CD4-positive, CD25-positive, alpha-beta regulatory T cell (primary cell): Measurements from ENCODE around the gene ARHGEF19. TPM values are rescaled to one million over a fixed set of nuclear protein-coding genes. Genes with fewer than 3 reads are reported as not detected.
A peak's percentile ranks its signal among the peaks of the same experiment; 100 is the strongest.

Source experiments
- ATAC-seq, 2 donors: fragments of 150-1000 bp; cut with Tn5 transposase; one replicate each; pipeline ENCODE4 v1.10.0; 2021; ENCODE audit warnings: low read depth in 2 of 2, moderate number of reproducible peaks in 2 of 2, moderate library complexity in 1 of 2
- DNase-seq, 3 donors: peaks; one replicate each; pipeline versions ENCODE4 v3.0.0 to v3.0.0-alpha.2; 2012 to 2022; ENCODE audit warnings: mixed read lengths in 1 of 3
- H3K27ac ChIP-seq: one replicate; pipeline ENCODE4 v1.7.0; 2013; ENCODE audit warnings: mild to moderate bottlenecking, low read length; ENCODE audit not compliant: insufficient read depth, poor library complexity, severe bottlenecking
- H3K27me3 ChIP-seq: one replicate; pipeline ENCODE4 v1.7.0; 2013; ENCODE audit warnings: low read length; ENCODE audit not compliant: control insufficient read depth, insufficient read depth
- H3K36me3 ChIP-seq: one replicate; pipeline ENCODE4 v1.7.0; 2013; ENCODE audit warnings: mild to moderate bottlenecking, low read length, moderate library complexity; ENCODE audit not compliant: control insufficient read depth, insufficient read depth
- H3K4me1 ChIP-seq: 2 replicates; pipeline ENCODE4 v1.7.0; 2013; ENCODE audit warnings: mild to moderate bottlenecking, low read length; ENCODE audit not compliant: insufficient read depth, control insufficient read depth, poor library complexity, severe bottlenecking
- H3K4me3 ChIP-seq: one replicate; pipeline ENCODE4 v1.7.0; 2013; ENCODE audit warnings: low read depth, mild to moderate bottlenecking, low read length, moderate library complexity
- H3K9me3 ChIP-seq, 2 experiments: 1 replicate in 1 of 2; 2 replicates in 1 of 2; pipeline ENCODE4 v1.7.0; 2013; ENCODE audit warnings: low read length in 2 of 2, mild to moderate bottlenecking in 1 of 2, moderate library complexity in 1 of 2; ENCODE audit not compliant: control insufficient read depth in 2 of 2
- H3K27ac Mint-ChIP-seq, 3 donors: one replicate each; pipeline ENCODE4 v1.8.0; 2020 to 2022; ENCODE audit warnings: mild to moderate bottlenecking in 3 of 3, mixed read lengths in 3 of 3, moderate library complexity in 2 of 3
- H3K27me3 Mint-ChIP-seq: one replicate; pipeline ENCODE4 v1.8.0; 2022; ENCODE audit warnings: mild to moderate bottlenecking, mixed read lengths
- H3K36me3 Mint-ChIP-seq: one replicate; pipeline ENCODE4 v1.8.0; 2020; ENCODE audit warnings: mixed read lengths
- H3K4me1 Mint-ChIP-seq, 4 donors: one replicate each; pipeline ENCODE4 v1.8.0; 2020 to 2022; ENCODE audit warnings: mixed read lengths in 4 of 4, mild to moderate bottlenecking in 1 of 4
- H3K4me3 Mint-ChIP-seq, 4 donors: one replicate each; pipeline ENCODE4 v1.8.0; 2020 to 2022; ENCODE audit warnings: mild to moderate bottlenecking in 4 of 4, mixed read lengths in 4 of 4, moderate library complexity in 3 of 4
- H3K9me3 Mint-ChIP-seq, 7 donors: one replicate each; pipeline ENCODE4 v1.8.0; 2020 to 2022; ENCODE audit warnings: mixed read lengths in 7 of 7, mild to moderate bottlenecking in 3 of 7, moderate library complexity in 2 of 7
- polyA plus RNA-seq, 4 donors: library from polyadenylated mRNA; unstranded; fragments of 300-500 nt; fragmentation: Illumina TruSeq; gene quantifications; one replicate each; pipeline ENCODE4 v1.2.3, GENCODE V29; 2021
- total RNA-seq: library from RNA; stranded (reverse); gene quantifications from one replicate; pipeline ENCODE4 v1.2.3, GENCODE V29; 2022

Gene ARHGEF19
- total and polyA plus RNA-seq, 5 donors from 2014 or later, result 5.6 to 10.4 (median 8.2) TPM

GRCh38 chr1:16209847-16210407 is 2.5 kb downstream of the ARHGEF19 start:
- H3K27me3 Mint-ChIP-seq, result peaks cover 9% of the 10 kb centered on the region
- no peaks in the 10 kb centered on the region for H3K9me3 ChIP-seq
- H3K27ac ChIP-seq, result no peak overlapping the region
- H3K4me3 Mint-ChIP-seq, result peak overlapping the region in 2 of 4 donors; percentile 70 to 74
- no peaks in the 10 kb centered on the region for H3K9me3 Mint-ChIP-seq
- no peak for DNase-seq
- peaks cover 0 to 12% (median 6%) of the 10 kb centered on the region in 4 donors for H3K4me1 Mint-ChIP-seq
- no peaks in the 10 kb centered on the region for H3K36me3 Mint-ChIP-seq
- no peaks in the 10 kb centered on the region for H3K36me3 ChIP-seq
- H3K4me1 ChIP-seq, result peaks cover 14% of the 10 kb centered on the region
- no peak overlapping the region for H3K4me3 ChIP-seq
- ATAC-seq, result no peak
- peak overlapping the region in 1 of 3 donors; percentile 66 for H3K27ac Mint-ChIP-seq
- no peaks in the 10 kb centered on the region for H3K27me3 ChIP-seq

- Mint-ChIP-seq H3K4me3 (peak overlapping the region in 3 of 4 donors; percentile 52 to 74 (median 70)), H3K27me3 (peaks cover 9% of the 10 kb centered on the region), H3K9me3 (no peaks in the 10 kb centered on the region), H3K4me1 (peaks cover 0 to 16% (median 7%) of the 10 kb centered on the region in 4 donors), H3K27ac (peak overlapping the region in 1 of 3 donors; percentile 66), H3K36me3 (no peaks in the 10 kb centered on the region)
- H3K27me3 ChIP-seq, result no peaks in the 10 kb centered on the region
- H3K4me1 ChIP-seq, result peaks cover 14% of the 10 kb centered on the region
- DNase-seq (no peak), ATAC-seq (no peak)
- no peak overlapping the region for H3K4me3 ChIP-seq
- H3K9me3 ChIP-seq, result no peaks in the 10 kb centered on the region
- H3K27ac ChIP-seq, result no peak overlapping the region
- H3K36me3 ChIP-seq, result peaks cover 3% of the 10 kb centered on the region
Measured at GRCh38 chr1:16209132-16209846, 3.2 kb downstream of the ARHGEF19 start.

GRCh38 chr1:16208270-16208987 is 4.0 kb downstream of the ARHGEF19 start:
- Mint-ChIP-seq H3K9me3 (no peaks in the 10 kb centered on the region), H3K36me3 (peaks cover 3% of the 10 kb centered on the region), H3K27ac (no peak overlapping the region), H3K4me3 (peak overlapping the region in 3 of 4 donors; percentile 39 to 70 (median 67)), H3K27me3 (peaks cover 9% of the 10 kb centered on the region), H3K4me1 (peaks cover 0 to 22% (median 11%) of the 10 kb centered on the region in 4 donors)
- DNase-seq, result no peak
- Histone ChIP-seq H3K27me3 (no peaks in the 10 kb centered on the region), H3K9me3 (no peaks in the 10 kb centered on the region), H3K4me1 (peaks cover 14% of the 10 kb centered on the region), H3K27ac (no peak overlapping the region), H3K36me3 (peaks cover 5% of the 10 kb centered on the region), H3K4me3 (no peak overlapping the region)
- no peak for ATAC-seq

- no peaks in the 10 kb centered on the region for H3K9me3 Mint-ChIP-seq
- H3K27me3 Mint-ChIP-seq, result peaks cover 4% of the 10 kb centered on the region
- H3K4me1 Mint-ChIP-seq, result peaks cover 0 to 23% (median 12%) of the 10 kb centered on the region in 4 donors
- H3K4me3 Mint-ChIP-seq, result peak overlapping the region; percentile 92 to 99 (median 96)
- ATAC-seq, result no peak
- peaks cover 5% of the 10 kb centered on the region for H3K36me3 ChIP-seq
- DNase-seq, result no peak
- no peaks in the 10 kb centered on the region for H3K27me3 ChIP-seq
- no peaks in the 10 kb centered on the region for H3K9me3 ChIP-seq
- peak overlapping the region; percentile 75 for H3K4me3 ChIP-seq
- H3K36me3 Mint-ChIP-seq, result peaks cover 11% of the 10 kb centered on the region
- H3K27ac Mint-ChIP-seq, result peak overlapping the region; percentile 82 to 97 (median 91)
- H3K27ac ChIP-seq, result peak overlapping the region; percentile 94
- peaks cover 14% of the 10 kb centered on the region for H3K4me1 ChIP-seq
Measured at GRCh38 chr1:16207318-16208269, 4.9 kb downstream of the ARHGEF19 start.

- H3K4me3 ChIP-seq, result peak overlapping the region; percentile 75
- Mint-ChIP-seq H3K4me3 (peak overlapping the region; percentile 92 to 99 (median 96)), H3K27ac (peak overlapping the region; percentile 91 to 97 (median 92)), H3K9me3 (no peaks in the 10 kb centered on the region), H3K36me3 (peaks cover 11% of the 10 kb centered on the region), H3K27me3 (peaks cover 4% of the 10 kb centered on the region), H3K4me1 (peaks cover 0 to 23% (median 12%) of the 10 kb centered on the region in 4 donors)
- ATAC-seq (peak; percentile 89 to 90), DNase-seq (peak; percentile 89 to 97 (median 93))
- no peaks in the 10 kb centered on the region for H3K27me3 ChIP-seq
- peaks cover 5% of the 10 kb centered on the region for H3K36me3 ChIP-seq
- peak overlapping the region; percentile 94 for H3K27ac ChIP-seq
- no peaks in the 10 kb centered on the region for H3K9me3 ChIP-seq
- peaks cover 14% of the 10 kb centered on the region for H3K4me1 ChIP-seq
Measured at GRCh38 chr1:16206547-16207317, 5.7 kb downstream of the ARHGEF19 start.

GRCh38 chr1:16205891-16206546 is 6.4 kb downstream of the ARHGEF19 start:
- DNase-seq (no peak), ATAC-seq (peak in 1 of 2 donors; percentile 0)
- Mint-ChIP-seq H3K27ac (peak overlapping the region; percentile 43 to 97 (median 91)), H3K36me3 (peaks cover 11% of the 10 kb centered on the region), H3K9me3 (no peaks in the 10 kb centered on the region), H3K27me3 (peaks cover 4% of the 10 kb centered on the region), H3K4me3 (peak overlapping the region; percentile 92 to 99 (median 96)), H3K4me1 (peaks cover 0 to 23% (median 12%) of the 10 kb centered on the region in 4 donors)
- Histone ChIP-seq H3K4me3 (peak overlapping the region; percentile 53), H3K27ac (peak overlapping the region; percentile 94), H3K9me3 (no peaks in the 10 kb centered on the region), H3K4me1 (peaks cover 14% of the 10 kb centered on the region), H3K27me3 (no peaks in the 10 kb centered on the region), H3K36me3 (peaks cover 9% of the 10 kb centered on the region)
